HCT116 (cell line): ENCODE data around the gene WDR76.

Source experiments
- CEBPB ChIP-seq: IDR thresholded peaks from 2 replicates; pipeline ENCODE4 v1.6.1; 2012; ENCODE audit warnings: low read depth
- EGR1 ChIP-seq: IDR thresholded peaks from 2 replicates; pipeline ENCODE4 v1.6.1; 2012; ENCODE audit warnings: low read depth
- EZH2 ChIP-seq: fragments of 200-600 bp; sonication (generic); IDR thresholded peaks from 2 replicates; pipeline ENCODE4 v1.6.1; 2017; ENCODE audit warnings: antibody characterized with exemption, mixed run types
- EZH2phosphoT487 ChIP-seq: fragments of 200-600 bp; IDR thresholded peaks from 2 replicates; pipeline ENCODE4 v1.6.1; 2018; ENCODE audit warnings: antibody characterized with exemption, borderline replicate concordance
- JUND ChIP-seq: IDR thresholded peaks from 2 replicates; pipeline ENCODE4 v1.6.1; 2012
- POLR2A ChIP-seq: IDR thresholded peaks from 2 replicates; pipeline ENCODE4 v1.7.0; 2011; ENCODE audit warnings: borderline replicate concordance; ENCODE audit not compliant: insufficient read depth, insufficient read length; ENCODE audit errors: extremely low read depth
- POLR2AphosphoS5 ChIP-seq: IDR thresholded peaks from 2 replicates; pipeline ENCODE4 v1.6.1; 2011; ENCODE audit warnings: mild to moderate bottlenecking, low read depth, low read length, moderate library complexity
- SP1 ChIP-seq: IDR thresholded peaks from 2 replicates; pipeline ENCODE4 v1.6.1; 2012; ENCODE audit warnings: low read depth
- SRF ChIP-seq: IDR thresholded peaks from 2 replicates; pipeline ENCODE4 v1.6.1; 2012; ENCODE audit warnings: low read depth
- YY1 ChIP-seq: IDR thresholded peaks from 2 replicates; pipeline ENCODE4 v1.6.1; 2011; ENCODE audit warnings: low read length, low read depth, moderate library complexity, mild to moderate bottlenecking; ENCODE audit not compliant: insufficient replicate concordance; ENCODE audit errors: extremely low read depth
- ZFX ChIP-seq: fragments of 450-650 bp; IDR thresholded peaks from 2 replicates; pipeline ENCODE4 v1.6.1; 2017
- TF ChIP-seq, protein P1 (sequence below), 3 experiments: fragments of 200-600 bp in 1 of 3; sonication (generic) in 1 of 3; IDR thresholded peaks in 2 of 3; conservative IDR thresholded peaks in 1 of 3; 2 replicates each; pipeline ENCODE4 v1.5.1; 2012 to 2017; ENCODE audit warnings: low read depth in 2 of 3, low read length in 2 of 3, antibody characterized with exemption in 1 of 3, borderline replicate concordance in 1 of 3, control low read depth in 1 of 3, mild to moderate bottlenecking in 1 of 3, mixed read lengths in 1 of 3, mixed run types in 1 of 3, moderate library complexity in 1 of 3; ENCODE audit not compliant: insufficient read depth in 1 of 3

DNA sequence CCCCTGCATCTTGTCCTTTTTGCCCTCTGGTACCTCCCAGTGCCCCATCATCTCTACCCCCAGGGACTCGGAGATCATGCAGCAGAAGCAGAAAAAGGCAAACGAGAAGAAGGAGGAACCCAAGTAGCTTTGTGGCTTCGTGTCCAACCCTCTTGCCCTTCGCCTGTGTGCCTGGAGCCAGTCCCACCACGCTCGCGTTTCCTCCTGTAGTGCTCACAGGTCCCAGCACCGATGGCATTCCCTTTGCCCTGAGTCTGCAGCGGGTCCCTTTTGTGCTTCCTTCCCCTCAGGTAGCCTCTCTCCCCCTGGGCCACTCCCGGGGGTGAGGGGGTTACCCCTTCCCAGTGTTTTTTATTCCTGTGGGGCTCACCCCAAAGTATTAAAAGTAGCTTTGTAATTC lies 33.2 kb upstream of the WDR76 start:
- no peak for TF ChIP-seq EZH2
- TF ChIP-seq SP1: no peak
- TF ChIP-seq, protein P1, sequence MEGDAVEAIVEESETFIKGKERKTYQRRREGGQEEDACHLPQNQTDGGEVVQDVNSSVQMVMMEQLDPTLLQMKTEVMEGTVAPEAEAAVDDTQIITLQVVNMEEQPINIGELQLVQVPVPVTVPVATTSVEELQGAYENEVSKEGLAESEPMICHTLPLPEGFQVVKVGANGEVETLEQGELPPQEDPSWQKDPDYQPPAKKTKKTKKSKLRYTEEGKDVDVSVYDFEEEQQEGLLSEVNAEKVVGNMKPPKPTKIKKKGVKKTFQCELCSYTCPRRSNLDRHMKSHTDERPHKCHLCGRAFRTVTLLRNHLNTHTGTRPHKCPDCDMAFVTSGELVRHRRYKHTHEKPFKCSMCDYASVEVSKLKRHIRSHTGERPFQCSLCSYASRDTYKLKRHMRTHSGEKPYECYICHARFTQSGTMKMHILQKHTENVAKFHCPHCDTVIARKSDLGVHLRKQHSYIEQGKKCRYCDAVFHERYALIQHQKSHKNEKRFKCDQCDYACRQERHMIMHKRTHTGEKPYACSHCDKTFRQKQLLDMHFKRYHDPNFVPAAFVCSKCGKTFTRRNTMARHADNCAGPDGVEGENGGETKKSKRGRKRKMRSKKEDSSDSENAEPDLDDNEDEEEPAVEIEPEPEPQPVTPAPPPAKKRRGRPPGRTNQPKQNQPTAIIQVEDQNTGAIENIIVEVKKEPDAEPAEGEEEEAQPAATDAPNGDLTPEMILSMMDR (IDR thresholded peaks at IDR 0.05 in 2 of 3, conservative IDR thresholded peaks at IDR 0.05 in 1 of 3; ENCODE audit: borderline replicate concordance in 1 of 3, insufficient read depth in 1 of 3, low read depth in 2 of 3, low read length in 2 of 3): no peak
- TF ChIP-seq EGR1: no peak
- TF ChIP-seq CEBPB: no peak
- no peak for TF ChIP-seq EZH2phosphoT487
- TF ChIP-seq YY1: no peak
- no peak for TF ChIP-seq POLR2A
- no peak for TF ChIP-seq JUND
- no peak for TF ChIP-seq ZFX
- TF ChIP-seq POLR2AphosphoS5: no peak
- TF ChIP-seq SRF: no peak
